ENCODE results near the gene GKAP1.

GRCh38 chr9:83792746-83793145 lies 24.8 kb downstream of the GKAP1 start:
- no peak for TF ChIP-seq CEBPB (IDR thresholded peaks at IDR 0.05)
- TF ChIP-seq EP300 (IDR thresholded peaks at IDR 0.05; ENCODE audit: borderline replicate concordance): no peak
- no peak for TF ChIP-seq RAD21 (IDR thresholded peaks at IDR 0.05; ENCODE audit: low read depth)
- TF ChIP-seq TAF1 (IDR thresholded peaks at IDR 0.05; ENCODE audit: low read depth): no peak
- TF ChIP-seq NFIC (IDR thresholded peaks at IDR 0.05): no peak
- no peak for TF ChIP-seq YY1 (IDR thresholded peaks at IDR 0.05; ENCODE audit: low read depth)
- TF ChIP-seq CREB1 (IDR thresholded peaks at IDR 0.05; ENCODE audit: low read depth): no peak
- TF ChIP-seq EGR1 (IDR thresholded peaks at IDR 0.05): no peak
